HL-60 (cell line): ENCODE data around the gene PPP2CA.

Experiments
- DNase-seq, 2 experiments: peaks; one replicate each; pipeline ENCODE4 v3.0.0-alpha.2; 2010 to 2020; ENCODE audit warnings: low read depth in 1 of 2, low spot score in 1 of 2
- H3K27ac ChIP-seq: fragments of 250-450 bp; sonication (Bioruptor Pico); replicated peaks from 2 replicates; pipeline ENCODE4 v1.5.1; 2020; ENCODE audit warnings: mild to moderate bottlenecking, moderate library complexity
- H3K27me3 ChIP-seq: fragments of 250-450 bp; sonication (Bioruptor Pico); 2 replicates; pipeline ENCODE4 v1.5.1; 2021; ENCODE audit warnings: mild to moderate bottlenecking, moderate library complexity; ENCODE audit not compliant: insufficient read depth, poor library complexity, severe bottlenecking
- H3K4me3 ChIP-seq: replicated peaks from 2 replicates; pipeline ENCODE4 v1.5.1; 2011; ENCODE audit warnings: mild to moderate bottlenecking, control low read depth, low read length; ENCODE audit not compliant: insufficient read depth
- GABPA ChIP-seq: IDR thresholded peaks from 2 replicates; pipeline ENCODE4 v1.6.1; 2012; ENCODE audit warnings: low read depth
- POLR2AphosphoS5 ChIP-seq: IDR thresholded peaks from 2 replicates; pipeline ENCODE4 v1.6.1; 2012; ENCODE audit warnings: low read depth
- REST ChIP-seq: IDR thresholded peaks from 2 replicates; pipeline ENCODE4 v1.6.1; 2012; ENCODE audit warnings: low read depth; ENCODE audit not compliant: insufficient replicate concordance
- SPI1 ChIP-seq: IDR thresholded peaks from 2 replicates; pipeline ENCODE4 v1.6.1; 2012; ENCODE audit warnings: low read depth, mild to moderate bottlenecking, borderline replicate concordance
- TF ChIP-seq, protein P1 (sequence below): IDR thresholded peaks from one replicate; pipeline ENCODE4 v1.5.1; 2011; ENCODE audit warnings: low read length, control low read depth, inconsistent platforms; ENCODE audit not compliant: insufficient read depth

The PPP2CA gene

DNA sequence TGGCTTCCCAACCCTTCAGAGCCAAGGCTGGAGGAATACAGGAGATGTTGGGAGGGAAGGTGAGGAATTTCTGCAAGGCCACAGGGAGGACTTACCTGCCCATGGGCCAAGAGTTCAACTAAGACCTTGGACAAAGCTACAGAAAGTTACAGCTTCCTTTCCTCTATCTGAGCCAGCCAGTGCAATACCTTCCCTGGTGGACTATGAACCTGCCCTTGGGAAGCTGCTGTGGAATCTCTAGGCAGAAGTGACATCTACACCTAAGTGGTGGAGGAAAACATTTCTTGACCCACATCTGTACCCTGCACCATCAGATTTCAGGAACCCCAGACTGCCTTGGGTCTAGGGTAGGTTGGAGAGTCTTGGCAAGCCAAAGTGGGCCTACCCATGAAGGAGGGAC, 42.4 kb downstream of the PPP2CA start:
- TF ChIP-seq REST, result no peak
- TF ChIP-seq, protein P1, sequence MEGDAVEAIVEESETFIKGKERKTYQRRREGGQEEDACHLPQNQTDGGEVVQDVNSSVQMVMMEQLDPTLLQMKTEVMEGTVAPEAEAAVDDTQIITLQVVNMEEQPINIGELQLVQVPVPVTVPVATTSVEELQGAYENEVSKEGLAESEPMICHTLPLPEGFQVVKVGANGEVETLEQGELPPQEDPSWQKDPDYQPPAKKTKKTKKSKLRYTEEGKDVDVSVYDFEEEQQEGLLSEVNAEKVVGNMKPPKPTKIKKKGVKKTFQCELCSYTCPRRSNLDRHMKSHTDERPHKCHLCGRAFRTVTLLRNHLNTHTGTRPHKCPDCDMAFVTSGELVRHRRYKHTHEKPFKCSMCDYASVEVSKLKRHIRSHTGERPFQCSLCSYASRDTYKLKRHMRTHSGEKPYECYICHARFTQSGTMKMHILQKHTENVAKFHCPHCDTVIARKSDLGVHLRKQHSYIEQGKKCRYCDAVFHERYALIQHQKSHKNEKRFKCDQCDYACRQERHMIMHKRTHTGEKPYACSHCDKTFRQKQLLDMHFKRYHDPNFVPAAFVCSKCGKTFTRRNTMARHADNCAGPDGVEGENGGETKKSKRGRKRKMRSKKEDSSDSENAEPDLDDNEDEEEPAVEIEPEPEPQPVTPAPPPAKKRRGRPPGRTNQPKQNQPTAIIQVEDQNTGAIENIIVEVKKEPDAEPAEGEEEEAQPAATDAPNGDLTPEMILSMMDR, result no peak
- TF ChIP-seq POLR2AphosphoS5, result no peak
- TF ChIP-seq GABPA, result no peak
- TF ChIP-seq SPI1, result no peak
- Histone ChIP-seq H3K27ac (no peak overlapping the region), H3K27me3 (no peaks in the 10 kb centered on the region), H3K4me3 (no peak overlapping the region)
- DNase-seq, result no peak

DNA sequence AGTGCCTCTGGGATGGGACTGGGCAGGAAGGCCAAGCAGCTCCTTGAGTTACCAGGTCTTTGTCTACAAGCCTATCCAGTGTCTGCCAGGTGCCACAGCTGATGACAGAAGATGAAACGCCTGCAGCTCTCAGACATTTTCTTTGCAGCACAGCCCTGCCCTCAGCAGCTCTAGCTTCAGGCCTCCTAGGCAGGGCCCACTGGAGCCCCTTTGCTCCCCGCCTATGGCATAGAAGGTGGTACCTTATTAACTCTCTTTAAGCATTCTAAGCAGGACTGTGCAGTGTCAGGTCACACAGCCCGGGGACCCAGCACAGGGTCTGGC, 47.8 kb downstream of the PPP2CA start:
- TF ChIP-seq POLR2AphosphoS5 (no peak), SPI1 (no peak), REST (no peak), GABPA (no peak)
- TF ChIP-seq, protein P1, result no peak
- no peak for DNase-seq
- Histone ChIP-seq H3K4me3 (no peak overlapping the region), H3K27ac (no peak overlapping the region), H3K27me3 (no peaks in the 10 kb centered on the region)

DNA sequence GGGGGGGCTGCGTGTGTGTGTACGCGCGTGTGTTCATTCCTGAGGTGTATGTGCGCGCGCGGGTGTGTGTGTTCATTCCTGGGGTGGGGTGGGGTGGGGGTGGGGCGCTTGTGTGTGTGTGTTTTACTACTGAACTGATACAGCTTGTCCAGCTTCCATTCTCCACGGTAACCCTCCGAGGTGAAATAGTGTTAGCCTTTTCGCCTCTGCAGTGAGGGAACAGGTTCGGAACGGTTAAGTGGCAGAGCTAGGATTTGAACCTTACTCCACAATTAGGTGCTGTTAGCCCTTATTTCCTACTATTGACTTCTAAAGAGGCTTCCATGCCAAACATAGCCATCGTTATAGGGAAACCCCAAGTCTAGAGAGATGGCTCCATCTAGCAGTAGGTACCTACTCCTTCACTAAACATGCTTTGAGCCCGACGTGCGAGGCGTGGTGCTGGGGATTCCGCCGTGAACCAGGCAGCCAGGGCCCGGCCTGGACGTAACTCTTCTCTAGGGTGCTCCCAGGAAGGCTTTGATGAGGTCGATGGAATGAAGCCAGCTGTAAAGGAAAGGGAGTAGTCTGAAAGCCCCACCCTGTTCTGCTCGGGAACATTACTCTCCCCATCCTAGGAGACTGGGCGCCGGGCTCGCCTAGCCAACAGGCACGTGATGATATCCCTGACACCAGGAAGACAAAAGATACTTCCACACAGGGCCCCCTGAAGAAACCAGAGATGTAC, 48.3 kb downstream of the PPP2CA start:
- TF ChIP-seq REST (no peak), POLR2AphosphoS5 (no peak), GABPA (no peak), SPI1 (no peak)
- TF ChIP-seq, protein P1, result no peak
- H3K27me3 ChIP-seq, result no peaks in the 10 kb centered on the region
- DNase-seq, result no peak
- peak overlapping the region; percentile 71 for H3K4me3 ChIP-seq
- peak overlapping the region; percentile 97 for H3K27ac ChIP-seq
